SIG-M5 (cell line): ENCODE data around the gene EVA1A.

Experiments used
- DNase-seq: peaks from one replicate; lab custom pipeline; 2025; lab: John Stamatoyannopoulos, UW

Gene EVA1A, protein sequence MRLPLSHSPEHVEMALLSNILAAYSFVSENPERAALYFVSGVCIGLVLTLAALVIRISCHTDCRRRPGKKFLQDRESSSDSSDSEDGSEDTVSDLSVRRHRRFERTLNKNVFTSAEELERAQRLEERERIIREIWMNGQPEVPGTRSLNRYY

DNA sequence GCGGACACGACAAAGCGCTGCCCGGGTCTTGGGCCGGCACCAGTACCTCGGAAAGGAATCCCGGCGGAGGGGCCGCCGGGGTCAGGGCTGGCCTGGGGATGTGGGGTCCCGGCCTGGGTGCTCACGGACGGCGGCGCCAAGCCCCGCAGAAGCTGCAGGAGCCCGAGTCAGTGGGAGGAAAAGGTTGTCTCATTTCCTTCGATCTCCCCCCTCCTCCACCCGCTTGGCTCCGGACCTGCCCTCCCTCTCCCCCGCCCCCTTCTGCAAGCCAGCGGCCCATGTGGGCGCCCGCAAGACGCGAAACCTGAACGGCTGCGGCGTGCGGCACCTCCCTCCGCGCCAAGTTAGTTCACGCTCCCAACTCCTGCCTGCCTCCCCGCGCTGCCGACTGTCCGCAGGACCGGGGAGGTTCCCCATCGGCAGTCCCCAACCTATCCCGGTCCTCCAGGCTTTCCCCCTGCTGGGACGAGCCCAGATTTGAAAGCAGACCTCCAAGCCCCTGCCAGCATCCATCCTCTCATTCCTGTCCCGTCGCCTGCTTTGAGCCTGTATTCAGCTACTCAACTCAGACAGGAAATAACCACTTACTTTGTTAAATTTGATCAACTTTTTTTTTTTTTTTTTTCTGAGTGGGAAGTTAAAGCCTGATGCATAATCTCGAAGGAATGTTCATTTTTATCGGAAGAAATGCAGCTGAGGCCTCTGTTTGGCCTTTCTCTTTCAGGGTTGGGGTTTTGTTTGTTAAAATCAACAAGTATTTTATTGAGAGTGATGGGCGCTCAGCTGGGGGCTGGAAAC lies at the start of gene EVA1A:
TSS of gene EVA1A (minus strand) at position 172 of the 798 bp plus-strand sequence. CDS start 42,799 bp downstream, outside the sequence.
- no peak for DNase-seq

DNA sequence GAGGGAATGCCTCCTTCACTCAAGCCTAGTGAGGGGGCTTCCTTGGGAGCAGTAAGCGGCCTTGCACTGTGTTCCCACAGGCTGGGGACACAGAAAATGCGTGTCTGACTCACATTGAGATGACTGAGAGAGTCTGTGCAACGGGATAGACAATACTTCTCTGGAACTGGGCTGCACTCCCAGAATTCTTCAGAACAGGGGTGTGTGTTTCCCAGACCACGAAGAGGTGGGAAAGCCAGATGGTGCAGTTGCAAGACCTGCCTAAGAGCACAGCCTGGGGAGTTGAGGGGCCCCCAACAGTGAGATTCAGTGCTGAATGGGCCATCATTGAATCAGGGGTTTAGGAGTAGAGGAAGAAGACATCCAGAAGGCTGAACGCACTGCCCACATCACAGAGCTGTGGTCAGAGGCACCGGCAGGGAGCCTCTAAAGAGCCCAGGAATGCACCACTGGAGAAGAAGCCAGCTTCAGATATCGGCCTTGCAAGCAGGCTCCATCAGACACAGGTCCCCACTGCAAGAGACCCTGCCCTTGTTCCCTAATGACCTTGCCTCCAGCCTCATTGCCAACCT lies 49.3 kb upstream of the EVA1A start:
- DNase-seq, result no peak

DNA sequence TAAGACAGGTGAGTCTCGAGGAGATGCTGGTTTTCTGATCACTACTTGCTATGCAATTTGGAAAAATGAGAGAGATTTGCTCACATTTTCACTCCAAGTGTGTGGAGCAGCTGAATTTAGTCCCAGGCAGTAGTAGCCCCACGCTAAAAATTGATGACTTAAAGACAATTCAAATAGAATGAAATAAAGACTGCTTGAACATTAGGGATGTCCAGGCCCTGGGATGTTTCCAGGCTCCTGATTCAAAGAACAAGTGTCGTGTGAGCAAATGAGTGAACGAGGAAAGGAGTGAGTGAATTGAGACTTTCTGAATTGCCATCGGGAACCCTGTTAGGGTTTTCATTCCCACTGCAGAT lies 48.6 kb upstream of the EVA1A start:
- no peak for DNase-seq

DNA sequence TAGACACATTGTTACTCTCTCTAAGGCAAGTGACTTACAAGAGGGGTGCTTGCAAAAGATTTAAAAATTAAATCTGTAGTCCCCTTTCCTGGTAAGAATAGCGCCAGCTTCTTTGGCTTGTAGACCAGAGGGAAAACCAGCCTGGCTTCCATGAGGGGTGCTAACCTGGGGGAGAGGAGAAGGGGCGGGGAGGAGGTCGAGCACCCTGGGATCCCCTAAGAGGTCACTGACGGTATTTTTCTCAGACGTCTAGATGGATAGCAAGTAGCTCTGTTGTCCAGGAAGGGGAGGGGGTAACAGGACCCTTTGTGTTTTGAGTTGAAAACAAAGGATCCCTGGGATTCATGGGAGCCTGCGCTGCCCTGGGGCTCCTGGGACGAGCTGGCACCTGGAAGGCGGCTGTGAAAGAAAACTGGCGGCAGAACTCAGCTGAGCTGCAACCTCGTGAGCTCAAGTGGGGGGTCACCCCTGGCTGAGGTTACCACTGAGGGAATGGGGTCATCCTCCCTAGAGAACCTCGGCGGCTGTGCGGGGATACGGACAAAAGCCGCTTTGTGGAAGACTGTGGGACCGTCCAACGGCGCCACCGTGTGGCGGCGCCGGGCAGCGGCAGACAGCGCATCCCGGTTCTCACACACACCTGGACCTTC lies 48.1 kb upstream of the EVA1A start:
- DNase-seq, result no peak

DNA sequence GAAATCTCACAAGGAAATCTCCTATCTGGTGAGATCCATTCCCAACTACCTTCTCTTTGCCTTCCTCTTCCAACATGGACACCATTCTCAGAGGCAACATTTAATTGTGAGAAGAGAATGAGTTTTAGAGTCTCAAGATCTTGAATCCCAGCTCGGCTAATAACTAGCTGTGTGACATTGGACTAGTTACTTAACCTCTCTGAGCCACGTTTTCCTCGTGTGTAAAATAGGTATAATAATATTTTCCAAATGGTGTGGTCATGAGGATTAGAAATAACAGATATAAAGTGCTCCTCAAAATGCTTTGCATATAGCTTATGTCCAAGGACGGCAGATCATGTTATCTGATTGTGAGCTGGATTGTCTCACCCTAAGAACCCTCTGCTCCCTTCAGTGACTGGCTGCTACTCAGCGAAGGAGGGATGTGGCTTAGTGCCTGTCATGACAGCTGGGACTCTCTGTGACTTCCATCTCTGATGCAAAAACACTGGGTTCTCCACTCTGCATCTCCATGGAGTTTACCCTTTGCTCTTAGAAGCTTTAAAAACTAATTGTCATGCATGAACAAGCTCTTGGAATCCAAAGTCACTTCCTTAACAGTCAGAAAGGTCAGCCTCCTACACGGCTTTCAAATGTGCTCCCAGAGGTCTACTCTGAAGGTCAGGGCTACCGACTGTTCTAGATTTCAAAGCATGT lies 47.4 kb upstream of the EVA1A start:
- no peak for DNase-seq

DNA sequence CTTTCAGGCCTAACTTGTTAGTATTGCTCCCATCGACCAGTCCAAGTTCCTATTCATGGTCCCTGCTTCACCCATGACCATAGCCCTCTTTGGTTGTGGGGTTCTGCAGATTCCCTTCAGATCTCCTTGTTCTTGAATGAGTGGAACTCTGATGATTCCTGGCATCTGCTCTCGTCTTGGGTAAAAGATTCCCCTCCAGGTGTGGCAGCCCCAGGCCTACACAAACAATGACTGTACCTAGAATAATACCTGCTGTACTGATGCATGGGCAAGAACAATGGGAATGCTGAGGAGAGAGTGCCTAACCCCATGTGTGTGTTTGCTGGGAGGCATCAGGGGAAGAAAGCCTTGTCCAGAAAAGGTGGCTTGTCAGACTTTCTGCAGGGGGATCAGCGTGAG lies 46.7 kb upstream of the EVA1A start:
- DNase-seq, result no peak

DNA sequence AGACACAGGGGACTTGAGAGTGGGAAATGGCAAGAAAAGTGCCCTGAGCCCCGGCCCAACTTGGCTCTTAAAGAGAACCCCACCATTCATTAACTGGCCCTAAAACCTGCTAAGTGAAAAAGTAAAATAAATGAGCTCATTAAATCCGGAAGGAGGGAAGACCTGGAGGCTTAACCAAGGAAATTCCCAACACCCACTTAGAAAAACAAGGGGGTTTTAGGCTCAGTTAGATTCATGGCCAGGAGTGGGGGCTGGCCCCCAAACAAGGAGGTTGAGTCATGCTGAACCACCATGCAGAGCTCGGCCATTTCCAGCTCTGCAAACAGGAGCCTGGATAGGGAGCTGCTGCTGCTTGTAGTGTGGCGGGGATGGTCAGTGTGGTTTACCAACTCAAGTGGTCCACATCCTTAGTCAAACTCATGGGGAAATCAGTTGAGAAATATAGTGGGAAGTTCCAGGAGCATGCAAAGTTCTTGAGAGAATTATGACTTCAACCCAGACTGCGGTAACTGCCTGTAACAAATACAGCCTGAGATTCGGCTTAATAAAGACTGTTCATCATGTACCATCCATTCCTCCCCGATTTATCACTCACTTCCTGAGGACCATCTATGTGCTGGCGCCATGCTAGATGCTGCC lies 46.1 kb upstream of the EVA1A start:
- DNase-seq, result no peak

DNA sequence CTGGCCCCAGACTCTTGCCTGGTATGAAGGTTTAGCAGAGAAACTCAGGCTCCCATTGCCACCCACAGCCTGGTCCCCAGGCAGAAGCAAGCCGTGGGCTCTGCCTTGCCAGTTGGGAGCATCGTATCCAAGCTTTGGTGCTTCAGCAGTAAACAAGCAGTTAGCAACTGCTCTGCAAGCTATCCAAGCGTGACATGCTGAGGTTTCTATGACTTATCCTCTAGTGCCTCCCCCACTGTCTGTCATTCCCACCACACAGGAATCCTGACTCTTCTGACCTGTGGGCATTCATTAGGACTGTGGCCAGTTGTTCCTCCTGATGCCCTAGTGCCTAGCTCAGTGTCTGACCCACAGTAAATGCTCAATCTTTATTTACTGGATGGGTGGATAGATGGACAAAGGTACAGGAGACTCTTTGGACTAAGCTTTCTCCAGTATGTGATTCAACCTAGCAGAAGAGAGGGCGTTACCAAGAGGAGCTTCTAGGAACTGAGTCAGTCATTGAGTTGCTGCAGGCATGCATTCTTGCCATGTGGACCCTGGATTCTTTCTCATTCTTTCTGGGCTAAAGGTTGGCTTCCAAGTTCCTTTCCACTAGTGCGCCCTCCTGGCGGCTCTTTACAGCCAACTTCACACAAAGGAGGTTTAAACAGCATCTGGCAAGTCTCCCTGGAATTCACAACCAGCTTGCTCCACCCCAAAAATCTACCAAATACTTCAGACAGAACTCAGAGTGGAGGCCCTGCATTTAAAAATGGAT lies 45.2 kb upstream of the EVA1A start:
- no peak for DNase-seq

DNA sequence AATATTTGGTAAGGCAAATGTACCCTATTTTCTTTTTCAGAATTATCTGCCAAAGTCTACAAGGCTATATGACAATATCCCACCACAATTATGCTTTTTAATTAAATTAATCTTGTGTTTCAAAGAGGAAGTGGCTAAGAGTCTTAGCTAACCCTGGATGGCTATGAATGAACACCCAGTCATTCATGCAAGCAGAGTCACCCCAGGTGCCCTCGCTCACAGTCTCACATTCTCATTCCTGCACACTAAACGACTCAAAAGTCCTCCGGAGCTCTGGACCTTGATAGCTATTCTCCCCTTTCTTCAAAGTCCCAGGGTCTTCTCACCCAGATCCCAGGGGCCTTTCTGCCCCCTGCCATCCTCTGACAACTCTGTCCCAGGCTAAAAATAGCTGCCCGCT lies 43.7 kb upstream of the EVA1A start:
- DNase-seq, result no peak

DNA sequence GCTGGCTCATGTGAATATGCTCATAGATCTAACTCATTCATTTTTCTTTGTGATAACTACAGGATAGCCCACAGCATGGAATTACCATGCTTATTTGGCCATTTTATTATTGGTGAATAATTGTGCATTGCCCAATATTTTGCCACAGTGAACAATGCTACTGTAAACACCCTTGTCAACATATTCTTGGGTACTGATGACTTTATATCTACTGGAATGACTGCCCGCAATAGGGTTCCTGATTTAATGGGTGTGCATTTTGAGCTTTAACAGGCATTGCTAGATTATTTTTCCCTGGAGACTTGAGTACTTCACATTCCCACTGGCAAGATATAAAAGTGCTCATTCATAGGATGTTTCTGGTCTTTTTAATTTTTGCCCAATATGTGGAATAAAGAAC lies 42.7 kb upstream of the EVA1A start:
- no peak for DNase-seq

DNA sequence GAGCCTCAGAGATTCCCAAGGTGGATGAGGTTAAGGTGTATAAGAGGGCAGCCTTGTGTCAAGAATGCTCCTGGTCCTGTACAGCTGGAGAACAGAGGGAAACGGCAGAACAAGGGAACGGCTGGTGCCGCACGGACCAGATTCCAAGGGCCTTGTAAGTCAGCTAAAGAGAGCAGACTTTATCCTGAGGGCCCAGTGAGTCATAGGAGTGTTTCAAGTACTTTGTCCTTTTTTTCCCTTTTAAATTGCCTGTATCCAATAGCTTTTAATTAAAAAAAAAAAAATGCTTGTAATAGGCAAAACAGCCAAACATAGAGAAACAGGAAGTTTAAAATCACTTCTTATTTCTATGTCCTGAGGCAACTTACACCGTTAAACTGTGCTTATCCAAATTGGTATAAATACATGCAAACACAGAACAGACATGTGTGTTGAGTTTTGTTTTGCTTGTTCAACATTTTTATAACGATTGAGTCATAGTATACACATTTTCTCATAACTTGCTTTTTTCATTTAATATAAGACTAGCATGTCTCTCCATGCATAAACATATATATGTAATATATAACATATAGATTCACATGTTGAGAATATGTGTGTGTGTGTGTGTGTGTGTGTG lies 42.1 kb upstream of the EVA1A start:
- no peak for DNase-seq

DNA sequence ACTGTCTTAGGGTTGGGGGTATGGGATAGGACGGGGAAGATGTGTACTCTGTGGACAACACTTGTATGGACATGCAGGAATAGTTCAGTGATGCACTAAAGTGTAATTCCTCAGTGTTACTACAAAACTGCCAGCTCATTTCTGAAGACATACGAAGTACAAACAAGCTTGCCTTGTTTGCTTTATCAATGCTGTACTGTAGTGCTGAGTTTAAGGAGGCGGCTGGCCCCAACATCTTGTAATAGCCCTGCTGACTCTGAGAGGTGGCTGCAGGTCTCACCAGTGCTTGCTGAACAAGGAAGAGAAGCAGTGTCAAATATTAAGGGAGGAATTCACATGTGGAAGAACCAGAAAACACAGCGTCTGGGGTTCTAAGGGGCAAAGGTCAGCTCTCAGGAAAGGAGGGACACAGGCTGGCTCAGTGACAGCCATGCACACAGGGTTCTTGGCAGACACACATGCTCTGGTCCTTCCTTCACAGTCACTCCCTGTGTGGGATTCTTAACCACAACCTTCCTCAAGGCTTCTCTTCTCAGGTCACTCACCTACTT lies 39.8 kb upstream of the EVA1A start:
- DNase-seq, result no peak

DNA sequence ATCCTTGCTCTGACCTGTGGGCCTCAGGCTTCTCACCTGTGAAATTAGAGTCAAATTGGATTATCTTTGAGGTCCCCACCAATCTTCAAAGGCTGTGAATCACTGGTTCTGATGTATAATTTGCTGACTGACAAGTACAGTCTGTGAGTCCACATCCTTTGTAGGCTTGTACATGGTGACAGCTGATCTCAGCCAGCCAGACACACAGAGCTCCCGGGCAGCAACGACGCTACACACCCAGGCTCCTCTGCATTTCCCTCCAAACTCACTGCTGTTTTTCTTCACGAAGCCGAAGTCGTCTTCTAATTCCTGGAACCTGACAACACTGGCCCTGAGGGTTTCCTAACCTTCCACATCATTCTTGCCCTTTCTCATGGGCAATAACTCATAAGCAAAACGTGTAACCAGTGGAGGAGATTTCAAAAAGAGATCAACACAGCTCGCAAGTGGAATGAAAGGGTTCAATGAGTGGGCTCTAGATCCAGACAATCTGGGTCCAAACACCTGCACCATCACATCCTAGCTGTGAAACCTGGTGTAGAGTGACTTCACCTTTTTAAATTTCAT lies 37.9 kb upstream of the EVA1A start:
- DNase-seq, result no peak

DNA sequence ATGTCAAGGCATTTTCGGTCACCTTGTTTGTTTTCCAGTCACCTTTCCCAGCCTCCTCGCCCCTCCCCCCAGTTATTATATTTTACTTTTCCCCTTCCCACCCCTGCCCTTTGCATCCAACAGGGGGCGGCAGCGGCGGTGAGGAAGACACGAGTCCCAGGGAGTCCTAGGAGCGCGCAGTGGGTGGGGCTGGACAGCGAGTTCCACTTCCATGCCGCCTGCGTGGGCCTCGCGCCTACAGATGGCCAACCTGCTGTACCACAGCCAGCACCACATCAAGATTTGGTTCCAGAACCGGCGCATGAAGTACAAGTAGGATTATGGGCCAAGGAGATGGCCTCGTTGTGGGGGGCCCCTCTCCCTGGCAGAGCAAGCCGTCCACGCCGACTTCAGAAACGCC lies 37.2 kb upstream of the EVA1A start:
- no peak for DNase-seq

DNA sequence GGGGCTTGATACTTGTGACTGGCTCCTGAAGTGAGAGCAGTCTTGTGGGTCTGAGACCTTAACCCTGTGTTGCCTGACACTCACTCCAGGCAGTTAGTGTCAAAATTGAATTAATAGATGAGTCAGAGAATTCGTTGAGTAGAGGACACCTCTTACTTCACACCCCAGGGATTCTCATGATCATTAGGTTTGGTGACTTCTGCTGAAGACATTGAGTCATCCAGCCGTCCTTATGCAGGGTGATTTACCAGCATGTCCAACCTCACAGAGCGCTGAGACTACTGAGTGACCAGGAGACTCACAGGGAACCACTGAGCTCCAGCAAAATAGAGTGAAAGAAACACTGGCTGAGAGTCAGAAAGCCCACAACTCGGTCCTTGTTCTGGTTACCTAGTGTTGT lies 36.0 kb upstream of the EVA1A start:
- no peak for DNase-seq

DNA sequence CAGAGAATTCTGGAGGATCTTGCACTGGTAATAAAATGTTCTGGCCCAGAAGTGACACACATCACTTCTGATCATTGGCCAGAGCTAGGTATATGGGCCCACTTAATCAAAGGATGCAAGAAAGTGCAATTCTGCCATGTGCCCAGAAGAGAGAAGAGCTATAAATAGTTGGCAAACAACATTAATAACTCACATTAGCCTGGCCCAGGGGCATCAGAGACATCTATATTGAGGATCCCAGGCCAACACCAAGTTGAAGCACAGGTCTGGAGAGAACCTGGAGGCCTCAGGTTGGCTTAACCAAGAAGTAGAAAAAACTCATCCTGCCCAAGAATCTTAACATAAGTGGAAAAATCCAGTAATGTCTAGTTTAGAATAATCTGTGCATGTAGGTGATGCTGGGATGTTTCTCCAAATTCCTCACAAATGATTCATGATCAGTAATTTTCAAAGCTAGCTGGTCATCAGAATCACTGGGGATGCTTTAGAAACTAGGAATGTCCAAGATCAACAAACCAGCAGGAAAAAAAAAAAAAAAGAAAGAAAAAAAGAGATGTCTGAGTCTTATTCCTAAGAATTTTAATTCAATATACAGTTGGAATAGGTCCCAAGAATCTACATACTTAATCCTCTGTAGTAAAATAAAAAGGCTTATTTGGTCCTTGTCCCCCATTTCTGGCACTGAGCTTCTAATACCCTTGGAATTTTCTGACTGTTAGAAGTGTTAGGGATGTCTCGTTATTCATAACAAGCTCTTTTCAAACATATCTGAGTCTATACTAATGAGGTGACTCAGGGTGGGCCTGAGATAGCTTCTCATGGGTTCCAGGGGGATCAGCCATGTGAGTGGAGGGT lies 35.0 kb upstream of the EVA1A start:
- no peak for DNase-seq

DNA sequence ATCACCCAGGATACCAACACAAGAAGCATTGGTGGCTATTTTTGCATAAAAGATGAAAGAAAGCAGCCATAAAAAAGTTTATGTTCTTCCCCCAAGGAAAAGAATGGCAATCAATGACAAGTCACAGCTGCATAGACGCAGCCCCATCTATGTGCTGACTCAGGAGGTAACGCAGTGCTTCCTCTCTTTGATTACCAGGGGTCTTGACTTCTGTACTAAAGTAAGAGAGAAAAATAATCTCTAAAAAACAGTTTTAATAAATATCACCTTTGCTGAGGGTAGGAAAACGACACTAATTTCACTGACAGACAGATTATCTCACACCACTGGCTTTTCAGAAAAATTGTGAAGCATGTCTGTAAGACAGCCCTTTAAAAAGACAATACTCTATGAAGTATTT lies 33.9 kb upstream of the EVA1A start:
- no peak for DNase-seq

DNA sequence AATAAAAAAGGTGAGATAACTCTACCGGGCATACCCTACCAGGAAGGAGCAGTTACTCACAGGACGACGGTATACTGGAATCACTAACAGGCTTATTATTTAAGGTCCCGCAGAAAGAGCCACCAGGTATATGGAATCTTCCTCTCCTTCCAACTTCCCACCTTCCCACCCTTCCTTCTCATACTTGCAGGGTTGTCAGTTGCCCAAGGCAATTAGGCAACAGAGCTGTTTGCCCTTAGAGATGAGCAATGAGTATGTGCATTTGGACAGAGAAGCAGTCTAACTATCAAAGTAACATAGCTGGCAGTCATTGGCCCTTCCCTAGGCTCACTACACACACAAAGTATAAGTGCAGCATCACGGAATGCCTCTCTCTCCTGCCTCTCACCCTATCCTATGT lies 32.1 kb upstream of the EVA1A start:
- no peak for DNase-seq

DNA sequence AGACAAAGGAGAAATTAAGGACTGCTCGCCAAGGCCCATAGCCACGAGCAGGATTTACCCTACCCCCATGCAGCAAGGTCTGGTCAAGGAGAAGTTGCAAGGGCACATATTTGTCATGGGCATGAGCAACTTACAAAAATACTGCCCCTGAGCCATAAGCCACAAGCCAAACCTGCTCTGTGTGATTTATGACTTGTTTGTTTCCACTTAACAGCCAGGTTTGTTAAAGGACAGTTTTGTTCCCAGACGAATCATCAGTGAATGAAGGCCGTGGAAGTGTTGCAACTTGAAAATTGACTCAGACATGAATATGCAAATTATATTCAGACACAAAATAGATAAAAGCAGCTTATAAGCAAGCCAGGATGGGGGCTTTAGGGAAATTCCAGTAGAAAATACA lies 31.3 kb upstream of the EVA1A start:
- DNase-seq, result no peak
